Ureter (tissue), 1 donor: ENCODE results near the gene PBX3. TPM values are rescaled to one million over a fixed set of nuclear protein-coding genes. Genes with fewer than 3 reads are reported as not detected.

Source experiments
- DNase-seq: peaks from one replicate; pipeline ENCODE4 v3.0.0-alpha.2; 2020; ENCODE audit warnings: low spot score
- total RNA-seq: library from RNA; stranded (reverse); gene quantifications from one replicate; pipeline ENCODE4 v1.2.4, GENCODE V29; 2023
- donor health status: DM: yes; HTN: yes; CAD: no.

Gene PBX3
- total RNA-seq: 48.3 TPM

- peak; percentile 69 for DNase-seq
These were observed at the start of gene PBX3 for GRCh38 chr9:125747053-125747764. TSS of gene PBX3 (plus strand) at chr9:125747373.

GRCh38 chr9:125699870-125700269 is 47.3 kb upstream of the PBX3 start:
- DNase-seq: no peak

- DNase-seq: no peak
These were observed 46.4 kb upstream of the PBX3 start for GRCh38 chr9:125700791-125701190.

- DNase-seq: no peak
These were observed 45.8 kb upstream of the PBX3 start for GRCh38 chr9:125701351-125701750.

- no peak for DNase-seq
These were observed 43.5 kb upstream of the PBX3 start for GRCh38 chr9:125703662-125704061.

- DNase-seq: no peak
These were observed 41.3 kb upstream of the PBX3 start for GRCh38 chr9:125705893-125706292.

GRCh38 chr9:125706651-125707471 is 40.3 kb upstream of the PBX3 start, which contains the start of gene MAPKAP1:
TSS of gene MAPKAP1 (minus strand) at chr9:125707208. CDS start at chr9:125672574, 34,634 bp downstream.
- DNase-seq: peak; percentile 97

GRCh38 chr9:125707472-125707804 is 39.7 kb upstream of the PBX3 start:
- no peak for DNase-seq

- no peak for DNase-seq
These were observed 20.6 kb upstream of the PBX3 start for GRCh38 chr9:125726456-125727132.

GRCh38 chr9:125730168-125730567 is 17.0 kb upstream of the PBX3 start:
- no peak for DNase-seq

- no peak for DNase-seq
These were observed 14.6 kb upstream of the PBX3 start for GRCh38 chr9:125732562-125732961.

GRCh38 chr9:125739436-125739835 is 7.7 kb upstream of the PBX3 start:
- no peak for DNase-seq

- DNase-seq: no peak
These were observed 4.5 kb upstream of the PBX3 start for GRCh38 chr9:125742657-125743056.

- no peak for DNase-seq
These were observed 3.3 kb upstream of the PBX3 start for GRCh38 chr9:125743682-125744428.

GRCh38 chr9:125744616-125745015 is 2.6 kb upstream of the PBX3 start:
- no peak for DNase-seq

- DNase-seq: no peak
These were observed 2.2 kb upstream of the PBX3 start for GRCh38 chr9:125745018-125745417.

- DNase-seq: no peak
These were observed 1.5 kb upstream of the PBX3 start for GRCh38 chr9:125745682-125746016.

- peak; percentile 94 for DNase-seq
These were observed 978 bp upstream of the PBX3 start for GRCh38 chr9:125746017-125746773.

GRCh38 chr9:125746774-125747052 is 460 bp upstream of the PBX3 start:
- no peak for DNase-seq

- DNase-seq: peak; percentile 53
These were observed 732 bp downstream of the PBX3 start for GRCh38 chr9:125747765-125748445.
